ENCODE measurements around the gene KCNQ1.
A peak's percentile ranks its signal among the peaks of the same experiment; 100 is the strongest.

The KCNQ1 gene

GRCh38 chr11:2806351-2807024 lies 361.7 kb downstream of the KCNQ1 start:
- H3K36me3 ChIP-seq (ENCODE audit: low read depth), result no peaks in the 10 kb centered on the region
- peaks cover 4% of the 10 kb centered on the region for H3K4me1 ChIP-seq (ENCODE audit: insufficient read depth, poor library complexity, severe bottlenecking)
- H3K27ac ChIP-seq (ENCODE audit: poor library complexity, severe bottlenecking), result no peak overlapping the region
- no peaks in the 10 kb centered on the region for H3K9me3 ChIP-seq (ENCODE audit: severe bottlenecking)
- peak; percentile 44 for DNase-seq (ENCODE audit: low spot score)
- ATAC-seq (ENCODE audit: low read depth), result no peak
- no peak for TF ChIP-seq CTCF (IDR thresholded peaks at IDR 0.05; ENCODE audit: poor library complexity, severe bottlenecking)
- H3K4me3 ChIP-seq (ENCODE audit: severe bottlenecking), result no peak overlapping the region
- no peaks in the 10 kb centered on the region for H3K27me3 ChIP-seq (ENCODE audit: insufficient read depth, poor library complexity, severe bottlenecking)

GRCh38 chr11:2807025-2807681 lies 362.3 kb downstream of the KCNQ1 start:
- ATAC-seq (ENCODE audit: low read depth) (no peak), DNase-seq (ENCODE audit: low spot score) (peak; percentile 46)
- H3K27ac ChIP-seq (ENCODE audit: poor library complexity, severe bottlenecking), result no peak overlapping the region

GRCh38 chr11:2807801-2808241 lies 363.0 kb downstream of the KCNQ1 start:
- H3K9me3 ChIP-seq (ENCODE audit: severe bottlenecking), result no peaks in the 10 kb centered on the region
- no peak overlapping the region for H3K4me3 ChIP-seq (ENCODE audit: severe bottlenecking)
- no peak for TF ChIP-seq CTCF (IDR thresholded peaks at IDR 0.05; ENCODE audit: poor library complexity, severe bottlenecking)
- no peak overlapping the region for H3K27ac ChIP-seq (ENCODE audit: poor library complexity, severe bottlenecking)
- ATAC-seq (ENCODE audit: low read depth) (no peak), DNase-seq (ENCODE audit: low spot score) (peak; percentile 34)
- H3K4me1 ChIP-seq (ENCODE audit: insufficient read depth, poor library complexity, severe bottlenecking), result peaks cover 4% of the 10 kb centered on the region
- H3K27me3 ChIP-seq (ENCODE audit: insufficient read depth, poor library complexity, severe bottlenecking), result no peaks in the 10 kb centered on the region
- H3K36me3 ChIP-seq (ENCODE audit: low read depth), result no peaks in the 10 kb centered on the region

More at GRCh38 chr11:2807025-2807681, 362.3 kb downstream of the KCNQ1 start:
- Histone ChIP-seq H3K9me3 (ENCODE audit: severe bottlenecking) (no peaks in the 10 kb centered on the region), H3K27me3 (ENCODE audit: insufficient read depth, poor library complexity, severe bottlenecking) (no peaks in the 10 kb centered on the region), H3K4me3 (ENCODE audit: severe bottlenecking) (no peak overlapping the region), H3K4me1 (ENCODE audit: insufficient read depth, poor library complexity, severe bottlenecking) (peaks cover 4% of the 10 kb centered on the region), H3K36me3 (ENCODE audit: low read depth) (no peaks in the 10 kb centered on the region)
- TF ChIP-seq CTCF (IDR thresholded peaks at IDR 0.05; ENCODE audit: poor library complexity, severe bottlenecking), result no peak

- Histone ChIP-seq H3K4me3 (ENCODE audit: severe bottlenecking) (no peak overlapping the region), H3K36me3 (ENCODE audit: low read depth) (no peaks in the 10 kb centered on the region), H3K27me3 (ENCODE audit: insufficient read depth, poor library complexity, severe bottlenecking) (no peaks in the 10 kb centered on the region), H3K9me3 (ENCODE audit: severe bottlenecking) (no peaks in the 10 kb centered on the region), H3K27ac (ENCODE audit: poor library complexity, severe bottlenecking) (no peak overlapping the region), H3K4me1 (ENCODE audit: insufficient read depth, poor library complexity, severe bottlenecking) (no peaks in the 10 kb centered on the region)
- TF ChIP-seq CTCF (IDR thresholded peaks at IDR 0.05; ENCODE audit: poor library complexity, severe bottlenecking), result no peak
- DNase-seq (ENCODE audit: low spot score), result peak; percentile 16
- no peak for ATAC-seq (ENCODE audit: low read depth)
Measured at GRCh38 chr11:2808850-2809846, 364.3 kb downstream of the KCNQ1 start.
